Body of pancreas (tissue), 4 donors: ENCODE measurements around the gene C1orf35.

Experiments used
- CTCF ChIP-seq, 7 experiments: fragments of 450-650 bp in 4 of 7; fragments of 200-600 bp in 3 of 7; sonication (generic) in 3 of 7; IDR thresholded peaks; one replicate each; pipeline ENCODE4 v1.5.1; 2016 to 2019; ENCODE audit warnings: antibody characterized with exemption in 7 of 7
- POLR2A ChIP-seq, 3 donors: fragments of 450-650 bp; IDR thresholded peaks; one replicate each; pipeline ENCODE4 v1.6.1; 2016; ENCODE audit warnings: antibody characterized with exemption in 3 of 3, mild to moderate bottlenecking in 2 of 3

DNA sequence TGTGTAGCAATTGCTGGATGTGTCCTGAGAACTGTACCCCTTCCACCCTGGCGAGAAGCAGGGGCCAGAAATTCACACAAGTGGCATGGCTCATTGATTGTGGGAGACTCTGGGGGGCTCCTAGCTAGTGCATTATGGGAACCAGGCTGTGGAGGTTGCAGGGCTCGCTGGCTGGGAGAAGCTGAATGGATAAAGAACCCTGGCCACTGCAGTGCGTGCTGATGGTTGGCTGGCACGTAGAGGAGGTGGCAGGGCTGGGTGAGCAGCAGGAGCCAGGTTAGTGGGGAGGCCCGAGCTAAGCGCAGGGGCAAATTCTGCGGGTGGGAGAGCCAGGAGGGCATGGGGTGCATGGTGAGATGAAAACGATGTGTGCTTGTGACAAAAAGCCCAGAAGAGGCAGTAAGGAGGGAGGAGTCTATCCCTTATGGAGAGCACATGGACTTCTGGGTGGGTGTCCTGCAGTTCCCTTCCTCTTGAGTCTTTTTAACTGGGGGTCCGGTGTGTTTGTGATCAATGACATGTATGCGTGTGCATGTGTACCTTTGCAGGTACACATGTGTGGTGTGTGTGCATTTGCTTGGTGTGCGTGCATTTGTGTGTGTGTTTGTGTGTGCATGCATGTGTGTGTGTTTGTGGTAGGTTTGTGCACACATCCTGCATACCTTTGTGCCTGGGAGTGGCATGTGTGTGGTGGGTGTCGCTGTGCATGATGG lies 40.5 kb upstream of the C1orf35 start:
- TF ChIP-seq CTCF (IDR thresholded peaks at IDR 0.05) (no peak), POLR2A (IDR thresholded peaks at IDR 0.05) (no peak)
